GM19438 (cell line): Measurements from ENCODE around the gene DLX2.
"Not testable (repeated sequence)": the region's sequence is repeated elsewhere in the genome, so short reads cannot be mapped to it uniquely, and the experiment has no call there.

Experiments
- ATAC-seq: cut with Tn5 transposase; IDR thresholded peaks from one replicate; pipeline ENCODE4 v1.9.1; 2021; ENCODE audit warnings: low read depth; ENCODE audit not compliant: unreplicated experiment

The DLX2 gene

DNA sequence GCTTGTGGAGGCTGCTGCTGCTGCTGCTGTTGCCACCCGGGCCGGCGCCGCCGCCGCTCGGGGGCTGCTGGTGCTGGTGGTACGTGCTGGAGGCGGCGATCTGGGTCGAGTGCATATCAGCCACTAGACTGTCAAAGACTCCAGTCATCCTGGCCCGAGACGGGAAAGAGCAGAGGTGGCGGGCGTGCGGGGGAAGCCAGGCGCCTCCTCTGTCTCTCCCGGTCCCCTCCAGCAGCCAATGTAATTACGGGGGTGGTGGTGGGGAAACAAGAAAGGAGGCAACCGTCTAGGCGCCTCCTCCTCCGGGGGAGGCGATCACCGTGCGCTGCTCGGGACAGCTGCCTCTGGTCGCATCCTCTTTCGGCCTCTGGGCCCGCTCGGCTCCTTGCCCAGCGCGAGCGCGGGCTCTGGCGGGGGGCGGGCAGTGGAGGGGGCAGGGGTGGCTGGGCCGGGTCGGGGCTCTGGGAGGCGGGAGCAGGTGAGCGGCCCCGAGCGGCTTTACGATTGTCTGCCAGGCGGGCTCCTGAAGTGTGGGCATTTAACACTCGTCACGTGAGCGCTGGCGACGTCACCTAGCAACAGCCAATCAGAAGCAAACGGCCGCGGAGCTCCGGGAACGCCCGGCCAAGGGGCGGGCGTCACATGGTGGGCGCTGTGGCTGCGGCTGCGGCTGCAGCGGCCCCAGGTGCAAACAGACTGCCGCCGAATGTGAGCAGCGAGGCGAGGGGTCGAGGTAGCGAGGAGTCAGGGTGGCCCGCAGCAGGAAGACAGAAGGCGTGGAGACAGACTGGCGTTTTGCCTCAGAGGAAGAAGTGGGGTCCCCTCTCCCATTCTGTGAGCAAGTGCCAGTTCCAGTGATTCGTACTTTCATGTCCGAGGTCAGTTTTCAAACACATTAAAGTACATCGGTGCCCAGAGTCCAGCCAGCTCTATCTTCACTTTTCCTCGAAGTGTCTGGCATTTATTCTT is at the start of gene DLX2:
Gene DLX2 (minus strand): TSS at position 510 of the 969 bp plus-strand sequence. CDS start 362 bp downstream, at position 148.
- peak; percentile 65 for ATAC-seq

DNA sequence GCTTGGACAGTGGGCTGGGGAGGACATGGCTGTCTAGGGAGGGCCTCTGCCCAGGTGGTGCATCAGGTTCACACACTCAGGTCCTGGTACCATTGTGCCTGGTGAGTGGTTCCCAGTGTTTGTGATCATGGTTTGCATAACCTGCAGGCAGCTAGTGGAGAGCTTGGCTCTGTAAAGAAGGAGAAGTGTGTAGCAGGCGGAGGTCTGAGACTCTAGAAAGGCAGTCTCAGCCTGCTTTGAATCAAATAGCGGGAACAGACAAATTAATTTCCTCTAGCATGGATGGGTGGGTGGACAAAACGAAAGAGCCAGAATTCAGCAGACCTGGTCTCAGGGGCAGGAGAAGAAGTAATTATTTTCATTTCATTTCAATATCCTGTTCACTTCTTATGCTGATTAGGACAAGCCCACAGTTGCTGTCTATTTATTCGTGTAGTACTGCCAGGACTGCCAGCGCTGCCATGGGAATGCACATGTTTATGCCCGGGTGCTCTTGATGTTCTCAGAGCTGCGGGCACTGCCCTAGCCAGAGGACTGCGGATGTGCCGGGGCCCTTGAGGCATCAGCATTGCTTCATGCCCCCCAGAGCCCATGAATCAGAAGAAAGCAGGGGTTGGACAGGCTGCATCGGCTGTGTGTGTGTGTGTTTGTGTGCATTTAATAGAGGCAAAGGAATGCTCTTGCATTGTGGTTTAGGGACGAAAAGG is 45.4 kb upstream of the DLX2 start:
- ATAC-seq: no peak

DNA sequence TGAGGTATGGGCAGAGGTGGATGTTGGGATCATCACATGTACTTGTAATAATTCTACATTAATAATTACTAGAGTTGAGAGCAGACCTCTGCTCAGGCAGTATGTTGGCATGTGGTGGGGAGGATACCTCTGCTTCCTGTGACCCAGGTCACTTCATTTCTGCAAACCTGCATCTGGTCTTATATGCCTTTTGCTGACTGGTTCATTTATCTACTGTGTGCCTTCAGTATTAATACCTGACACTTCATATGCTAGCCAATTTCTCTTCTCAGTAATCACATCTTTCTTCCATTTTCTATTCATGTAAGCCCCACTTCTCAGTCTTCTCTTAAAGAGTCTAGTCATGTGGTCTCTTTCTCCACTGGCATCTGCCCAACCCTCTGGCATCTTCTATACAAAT is 41.1 kb upstream of the DLX2 start:
- ATAC-seq: no peak

DNA sequence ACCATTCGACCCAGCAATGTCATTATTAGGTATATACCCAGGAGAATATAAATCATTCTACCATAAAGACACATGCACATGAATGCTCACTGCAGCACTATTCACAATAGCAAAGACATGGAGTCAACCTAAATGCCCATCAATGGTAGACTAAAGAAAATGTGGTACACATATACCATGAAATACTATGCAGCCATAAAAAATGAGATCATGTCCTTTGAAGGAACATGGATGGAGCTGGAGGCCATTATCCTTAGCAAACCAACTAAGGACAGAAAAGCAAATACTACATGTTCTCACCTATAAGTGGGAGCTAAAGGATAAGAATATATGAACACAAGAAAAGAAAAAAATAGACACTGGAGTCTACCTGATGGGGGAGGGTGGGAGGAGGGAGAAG is 36.0 kb upstream of the DLX2 start:
- not testable (repeated sequence) for ATAC-seq

DNA sequence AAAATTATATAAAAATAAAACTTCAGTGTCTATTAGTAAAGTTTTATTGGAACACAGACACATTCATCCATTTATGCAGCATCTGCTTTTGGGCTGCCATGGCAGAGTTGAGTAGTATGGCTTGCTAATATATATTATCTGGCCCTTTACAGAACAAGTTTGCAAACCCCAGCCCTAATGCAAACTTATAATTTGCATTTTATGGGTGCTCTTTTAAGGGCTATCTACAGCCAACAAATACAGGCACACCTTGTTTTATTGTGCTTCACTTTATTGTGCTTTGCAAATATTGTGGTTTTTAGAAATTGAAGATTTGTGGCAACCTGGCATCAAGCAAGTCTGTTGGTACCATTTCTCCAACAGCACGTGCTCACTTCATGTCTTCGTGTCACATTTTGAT is 35.2 kb upstream of the DLX2 start:
- ATAC-seq: no peak

DNA sequence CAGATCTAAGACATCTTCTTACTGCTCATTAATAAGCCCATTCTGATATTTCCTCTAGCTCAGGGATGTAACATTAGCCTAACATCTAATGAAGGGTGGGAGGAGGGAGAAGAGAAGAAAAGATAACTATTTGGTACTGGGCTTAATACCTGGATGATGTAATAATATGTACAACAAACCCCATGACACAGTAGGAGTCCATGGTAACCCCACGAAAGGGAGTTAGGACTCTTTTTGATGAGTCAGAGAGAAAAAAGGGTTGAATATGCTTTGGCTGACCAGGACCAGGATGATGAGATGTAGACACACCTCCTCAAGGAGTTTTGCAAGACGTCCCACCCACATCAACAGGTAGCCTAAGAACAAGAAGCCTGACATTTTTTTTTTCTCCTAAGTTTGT is 34.4 kb upstream of the DLX2 start:
- no peak for ATAC-seq

DNA sequence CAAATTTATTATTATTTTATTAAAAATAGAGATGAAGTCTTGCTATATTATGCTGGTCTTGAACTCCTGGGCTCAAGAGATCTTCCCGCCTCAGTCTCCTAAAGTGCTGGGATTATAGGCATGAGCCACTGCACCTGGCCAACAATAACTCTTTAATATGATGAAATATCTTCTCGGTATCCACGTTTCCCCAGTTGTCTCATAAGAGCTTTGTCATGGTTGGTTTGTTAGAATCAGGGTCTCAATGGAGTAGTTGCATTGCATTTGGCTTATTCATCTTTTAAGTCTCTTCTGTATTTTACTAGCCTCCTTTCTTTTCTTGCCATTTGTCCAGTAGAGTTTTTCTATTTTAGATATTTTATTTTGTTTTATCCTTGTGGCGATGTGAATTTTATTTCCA is 32.7 kb upstream of the DLX2 start:
- no peak for ATAC-seq

GRCh38 chr2:172134270-172134669 is 31.6 kb upstream of the DLX2 start:
- ATAC-seq: no peak

DNA sequence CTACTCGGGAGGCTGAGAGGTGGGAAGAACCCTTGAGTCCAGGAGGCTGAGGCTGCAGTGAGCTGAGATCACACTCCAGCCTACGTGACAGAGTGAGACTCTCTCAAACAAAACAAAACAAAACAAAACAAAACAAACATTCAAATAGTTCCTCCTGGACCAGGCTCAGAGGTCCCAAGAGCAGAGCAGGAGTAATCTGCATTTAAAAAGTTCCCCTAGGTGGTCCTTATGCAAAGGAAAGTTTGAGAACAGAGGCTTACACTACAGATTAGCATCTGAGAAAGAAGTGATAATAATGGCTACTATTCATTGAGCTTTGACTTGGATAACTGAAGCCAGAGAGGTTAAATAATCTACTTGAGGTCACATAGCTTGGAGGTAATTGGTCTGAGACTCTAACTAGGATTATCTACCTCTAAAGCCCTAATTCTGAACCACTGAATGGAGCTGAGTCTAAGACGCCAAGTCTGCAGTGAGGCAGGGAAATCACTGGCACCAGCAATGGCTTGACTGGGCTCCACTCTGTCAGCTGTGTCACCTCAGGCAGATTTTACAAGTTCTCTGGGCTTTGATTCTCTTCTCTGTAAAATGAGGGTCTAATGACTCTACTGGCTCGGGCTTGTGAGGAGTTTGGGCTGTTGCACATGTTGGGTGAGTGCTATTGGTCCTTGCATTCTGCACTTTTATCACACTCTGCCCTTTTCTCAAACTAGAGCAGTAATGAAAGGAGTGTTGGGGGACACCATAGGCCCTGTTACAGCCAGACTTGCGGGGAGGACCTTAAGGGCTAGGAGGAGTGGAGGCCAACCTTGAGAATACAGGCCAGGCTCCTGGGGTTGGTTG is 29.2 kb upstream of the DLX2 start:
- no peak for ATAC-seq

DNA sequence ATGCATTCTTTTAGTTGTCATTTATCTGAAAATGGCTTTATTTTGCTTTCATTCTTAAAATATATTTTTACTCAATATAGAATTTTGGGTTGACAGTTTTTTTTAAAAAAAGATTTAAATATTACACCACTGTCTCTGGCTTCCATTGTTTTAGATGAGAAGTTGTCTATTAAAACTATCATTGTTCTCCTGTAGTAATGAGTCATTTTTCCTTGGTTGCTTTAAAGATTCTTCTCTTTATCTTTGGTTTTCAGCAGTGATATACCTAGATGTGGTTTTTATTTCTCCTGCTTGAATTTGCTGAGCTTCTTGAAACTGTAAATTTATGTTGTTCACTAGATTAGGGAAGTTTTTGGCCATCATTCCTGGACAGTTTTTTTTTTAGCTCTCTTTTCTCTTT is 26.7 kb upstream of the DLX2 start:
- no peak for ATAC-seq

DNA sequence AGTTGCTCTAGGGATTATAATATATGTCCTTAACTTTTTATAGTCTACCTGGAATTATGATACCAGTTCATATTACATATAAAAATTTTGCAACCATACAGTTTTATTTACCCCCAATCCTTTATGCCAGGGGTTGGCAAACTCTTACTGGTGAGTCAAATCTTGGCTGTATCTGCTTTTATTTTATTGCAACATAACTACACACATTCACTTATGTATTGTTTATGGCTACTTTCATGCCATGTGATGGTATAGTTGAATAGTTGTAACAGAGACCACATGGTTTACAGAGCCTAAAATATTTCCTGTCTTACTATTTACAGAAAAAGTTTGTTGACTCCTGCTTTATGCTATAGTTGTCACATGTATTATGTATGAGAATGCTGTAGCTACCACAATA is 25.8 kb upstream of the DLX2 start:
- no peak for ATAC-seq

DNA sequence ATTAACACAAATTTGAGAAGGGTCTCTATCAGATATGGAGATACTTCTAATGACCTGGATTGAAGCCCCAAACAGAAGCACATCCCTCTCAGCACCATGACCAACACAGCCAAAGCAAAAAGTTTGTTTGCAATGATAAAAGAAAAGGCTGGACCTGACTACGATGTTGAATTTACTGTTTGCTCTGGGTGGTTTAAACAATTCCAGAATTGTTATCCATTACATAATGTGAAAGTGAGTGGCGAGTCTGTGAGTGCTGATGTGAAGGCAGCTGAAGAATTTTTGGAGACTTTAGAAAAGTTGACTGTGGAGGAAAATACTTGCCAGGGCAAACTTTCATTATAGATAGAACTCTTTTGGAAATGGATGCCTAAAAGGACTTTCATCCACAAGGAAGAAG is 17.4 kb upstream of the DLX2 start:
- no peak for ATAC-seq

GRCh38 chr2:172119089-172119488 is 16.4 kb upstream of the DLX2 start:
- ATAC-seq: no peak

DNA sequence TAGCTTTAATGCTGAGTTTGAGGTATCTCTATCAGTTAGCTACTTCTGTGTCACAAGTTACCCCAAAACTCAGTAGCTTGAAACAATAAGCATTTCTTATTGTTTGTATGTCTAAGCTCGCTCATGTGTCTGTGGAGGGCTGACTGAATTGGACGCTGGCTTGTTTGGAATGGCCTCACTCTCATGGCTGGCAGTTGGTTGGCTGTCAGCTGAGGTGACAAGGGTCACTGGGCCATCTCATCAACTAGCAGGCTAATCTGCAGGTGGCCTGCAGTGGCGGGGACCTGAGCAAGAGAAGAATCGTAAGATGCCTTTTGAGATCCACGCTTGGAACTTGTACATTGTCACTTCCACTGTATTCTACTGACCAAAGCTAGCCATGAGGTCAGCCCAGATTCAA is 13.4 kb upstream of the DLX2 start:
- ATAC-seq: no peak

GRCh38 chr2:172114579-172114978 is 11.9 kb upstream of the DLX2 start:
- ATAC-seq: no peak

DNA sequence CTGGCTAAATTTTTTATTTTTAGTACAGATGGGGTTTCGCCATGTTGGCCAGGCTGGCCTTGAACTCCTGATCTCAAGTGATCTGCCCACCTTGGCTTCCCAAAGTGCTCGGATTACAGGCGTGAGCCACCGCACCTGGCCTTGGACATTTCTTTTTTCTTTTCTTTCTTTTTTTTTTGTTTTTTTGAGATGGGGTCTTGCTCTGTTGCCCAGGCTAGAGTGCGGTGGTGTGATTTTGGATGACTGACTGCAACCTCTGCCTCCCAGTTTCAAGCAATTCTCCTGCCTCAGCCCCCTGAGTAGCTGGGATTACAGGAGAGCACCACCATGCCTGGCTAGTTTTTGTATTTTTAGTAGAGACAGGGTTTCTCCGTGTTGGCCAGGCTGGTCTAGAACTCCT is 11.5 kb upstream of the DLX2 start:
- ATAC-seq: not testable (repeated sequence)

DNA sequence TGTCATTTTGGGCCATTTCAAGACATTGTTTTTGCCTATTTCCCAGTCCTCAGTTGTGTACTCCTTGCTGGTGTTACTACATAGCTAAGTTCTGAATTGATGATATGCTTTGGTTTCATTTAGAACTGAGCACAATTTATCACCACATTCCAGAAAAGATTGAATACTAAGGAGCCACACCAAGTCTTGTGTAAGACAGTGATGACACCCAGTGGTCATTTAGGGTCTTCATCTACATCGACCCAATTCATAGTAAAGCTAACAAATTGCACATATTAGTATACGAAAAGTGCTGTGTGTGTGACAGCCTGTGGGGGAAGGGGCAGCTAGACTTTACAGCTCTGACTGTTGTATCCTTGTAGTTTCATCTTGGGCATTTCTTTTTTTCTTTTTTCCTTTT is 10.9 kb upstream of the DLX2 start:
- no peak for ATAC-seq

GRCh38 chr2:172109988-172110811 is 7.5 kb upstream of the DLX2 start:
- no peak for ATAC-seq

DNA sequence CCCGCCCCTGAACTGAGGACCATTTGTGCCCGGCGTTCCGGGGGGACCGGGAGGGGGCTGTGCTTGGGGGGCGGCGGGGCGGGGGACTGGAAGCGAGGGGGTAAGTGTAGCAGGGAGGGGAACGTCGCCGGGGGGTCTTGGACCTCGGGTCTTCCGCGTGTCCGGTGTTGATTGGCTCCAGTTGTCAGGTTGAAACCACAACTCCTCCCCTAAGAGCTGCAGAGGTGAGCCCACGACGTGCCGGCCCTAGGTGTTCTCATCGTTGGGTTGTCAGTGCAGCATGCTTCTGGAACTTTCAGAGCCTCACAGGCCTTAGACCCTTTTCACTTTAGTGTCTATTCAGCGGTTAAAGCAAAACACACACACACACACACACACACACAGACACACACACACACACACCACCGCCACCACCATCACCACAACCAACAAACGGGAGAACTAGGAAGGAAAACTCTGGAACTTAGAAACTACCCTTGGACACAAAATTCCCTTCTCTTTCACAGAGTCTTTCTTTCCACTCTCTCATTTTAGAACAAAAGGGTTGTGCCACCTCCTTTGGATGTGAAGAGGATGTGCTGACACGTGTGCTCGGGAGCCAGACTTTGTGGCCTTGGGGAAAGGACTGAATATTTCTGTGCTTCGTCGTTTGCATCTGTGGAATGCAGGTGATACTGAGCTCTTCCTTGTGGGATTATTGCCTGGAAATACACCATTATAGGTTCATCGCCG is 6.7 kb upstream of the DLX2 start:
- ATAC-seq: no peak

DNA sequence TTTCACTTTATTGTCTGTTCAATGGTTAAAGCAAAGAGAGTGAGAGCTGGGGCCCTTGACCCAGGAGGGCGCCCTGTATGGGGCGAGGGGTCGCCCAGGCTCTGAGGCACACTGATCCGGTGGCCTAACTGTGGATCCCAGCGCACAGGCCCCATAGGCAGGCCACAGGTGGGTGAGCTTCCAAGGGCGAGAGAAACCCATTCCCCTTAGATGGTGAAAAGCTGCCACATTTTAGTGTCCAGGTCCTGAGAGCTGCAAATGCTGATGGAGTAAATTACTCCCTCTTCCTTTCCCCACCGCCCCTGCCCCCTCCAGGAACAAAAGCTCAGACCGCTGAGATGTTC is 5.9 kb upstream of the DLX2 start:
- no peak for ATAC-seq
